HS-5 (cell line): ENCODE measurements around the gene HARBI1.
A peak's percentile ranks its signal among the peaks of the same experiment; 100 is the strongest.

ENCODE experiments used
- DNase-seq: peaks from one replicate; pipeline ENCODE4 v3.0.0-alpha.2; 2012; ENCODE audit warnings: low read depth

HARBI1 gene

GRCh38 chr11:46554213-46555147, 62.5 kb downstream of the HARBI1 start:
- DNase-seq, result peak; percentile 90

GRCh38 chr11:46553814-46554212, 63.2 kb downstream of the HARBI1 start:
- no peak for DNase-seq
